Astrocyte (in vitro differentiated cells and primary cell): Measurements from ENCODE around the gene TMEM25. TPM values are rescaled to one million over a fixed set of nuclear protein-coding genes. Genes with fewer than 3 reads are reported as not detected.

ENCODE experiments used
- DNase-seq: peaks from one replicate; pipeline ENCODE4 v3.0.0-alpha.2; 2010; ENCODE audit warnings: low read depth
- FAIRE-seq: peaks from 2 replicates; lab custom pipeline; 2011; peaks lifted over from hg19 to GRCh38; lab: Jason Lieb, UNC
- H2AFZ ChIP-seq: 2 replicates; pipeline ENCODE4 v1.6.0; 2012; ENCODE audit warnings: low read depth, low read length, inconsistent platforms
- H3K27ac ChIP-seq: 2 replicates; pipeline ENCODE4 v1.5.1; 2011; ENCODE audit warnings: low read depth, low read length, inconsistent platforms
- H3K27me3 ChIP-seq: 2 replicates; pipeline ENCODE4 v1.6.0; 2011; ENCODE audit warnings: low read length, inconsistent platforms; ENCODE audit not compliant: insufficient read depth
- H3K36me3 ChIP-seq: 2 replicates; pipeline ENCODE4 v1.5.1; 2011; ENCODE audit warnings: low read length, inconsistent platforms; ENCODE audit not compliant: insufficient read depth
- H3K4me1 ChIP-seq: 2 replicates; pipeline ENCODE4 v1.5.1; 2011; ENCODE audit warnings: low read length, inconsistent platforms; ENCODE audit not compliant: insufficient read depth
- H3K4me2 ChIP-seq: 2 replicates; pipeline ENCODE4 v1.6.0; 2012; ENCODE audit warnings: low read length, inconsistent platforms
- H3K4me3 ChIP-seq: 2 replicates; pipeline ENCODE4 v1.5.1; 2011; ENCODE audit warnings: low read depth, mild to moderate bottlenecking, low read length, inconsistent platforms; ENCODE audit not compliant: insufficient read depth
- H3K79me2 ChIP-seq: 2 replicates; pipeline ENCODE4 v1.6.0; 2012; ENCODE audit warnings: mild to moderate bottlenecking, low read length, inconsistent platforms; ENCODE audit not compliant: insufficient read depth
- H3K9ac ChIP-seq: 2 replicates; pipeline ENCODE4 v1.6.0; 2012; ENCODE audit warnings: mild to moderate bottlenecking, low read length, inconsistent platforms
- H3K9me3 ChIP-seq: 2 replicates; pipeline ENCODE4 v1.5.1; 2012; ENCODE audit warnings: low read depth, mild to moderate bottlenecking, low read length, inconsistent platforms; ENCODE audit not compliant: insufficient read depth
- H4K20me1 ChIP-seq: 2 replicates; pipeline ENCODE4 v1.6.0; 2012; ENCODE audit warnings: low read length, inconsistent platforms; ENCODE audit not compliant: insufficient read depth
- H3K27ac Mint-ChIP-seq: one replicate; pipeline ENCODE4 v1.8.0; 2021; ENCODE audit warnings: mild to moderate bottlenecking, mixed read lengths; ENCODE audit not compliant: unreplicated experiment
- H3K27me3 Mint-ChIP-seq: one replicate; pipeline ENCODE4 v1.8.0; 2021; ENCODE audit warnings: low read depth, mixed read lengths; ENCODE audit not compliant: unreplicated experiment
- H3K36me3 Mint-ChIP-seq: one replicate; pipeline ENCODE4 v1.8.0; 2021; ENCODE audit warnings: low read depth, mixed read lengths; ENCODE audit not compliant: unreplicated experiment
- H3K4me1 Mint-ChIP-seq: one replicate; pipeline ENCODE4 v1.8.0; 2021; ENCODE audit warnings: low read depth, mixed read lengths; ENCODE audit not compliant: unreplicated experiment
- H3K4me3 Mint-ChIP-seq: one replicate; pipeline ENCODE4 v1.8.0; 2021; ENCODE audit warnings: mild to moderate bottlenecking, moderate library complexity, mixed read lengths; ENCODE audit not compliant: unreplicated experiment
- H3K9me3 Mint-ChIP-seq: one replicate; pipeline ENCODE4 v1.8.0; 2021; ENCODE audit warnings: mild to moderate bottlenecking, mixed read lengths; ENCODE audit not compliant: unreplicated experiment
- CTCF ChIP-seq: IDR thresholded peaks from 2 replicates; pipeline ENCODE4 v1.5.1; 2011; ENCODE audit warnings: low read depth, mild to moderate bottlenecking, inconsistent platforms, low read length, moderate library complexity; ENCODE audit not compliant: insufficient read depth
- EZH2 ChIP-seq: IDR thresholded peaks from 2 replicates; pipeline ENCODE4 v1.6.1; 2012; ENCODE audit warnings: mild to moderate bottlenecking, low read length, inconsistent platforms; ENCODE audit not compliant: insufficient read depth
- total RNA-seq: library from RNA; stranded (reverse); gene quantifications from 2 replicates; pipeline ENCODE4 v1.2.1, GENCODE V29; 2021

TMEM25 gene
- total RNA-seq, 1 donor from 2014 or later: 19.0 TPM

GRCh38 chr11:118497831-118498230 lies 33.2 kb upstream of the TMEM25 start:
- H3K79me2 ChIP-seq: no peaks in the 10 kb centered on the region
- peaks cover 9% of the 10 kb centered on the region for H3K4me1 Mint-ChIP-seq
- peak overlapping the region; percentile 36 for H3K27ac Mint-ChIP-seq
- TF ChIP-seq CTCF (no peak), EZH2 (no peak)
- FAIRE-seq (no peak), DNase-seq (peak; percentile 75)
- H3K9me3 Mint-ChIP-seq: no peaks in the 10 kb centered on the region
- no peak overlapping the region for H2AFZ ChIP-seq
- no peak overlapping the region for H3K9ac ChIP-seq
- H3K36me3 Mint-ChIP-seq: peaks cover 27% of the 10 kb centered on the region
- no peaks in the 10 kb centered on the region for H4K20me1 ChIP-seq
- H3K4me3 Mint-ChIP-seq: no peak overlapping the region
- no peak overlapping the region for H3K4me3 ChIP-seq
- no peaks in the 10 kb centered on the region for H3K9me3 ChIP-seq
- peaks cover 66% of the 10 kb centered on the region for H3K36me3 ChIP-seq
- peaks cover 6% of the 10 kb centered on the region for H3K4me1 ChIP-seq
- no peaks in the 10 kb centered on the region for H3K27me3 Mint-ChIP-seq
- H3K27ac ChIP-seq: no peak overlapping the region
- no peaks in the 10 kb centered on the region for H3K27me3 ChIP-seq
- no peak overlapping the region for H3K4me2 ChIP-seq

- H3K4me2 ChIP-seq: no peak overlapping the region
- H2AFZ ChIP-seq: no peak overlapping the region
- DNase-seq: no peak
- Mint-ChIP-seq H3K27me3 (no peaks in the 10 kb centered on the region), H3K4me3 (no peak overlapping the region), H3K4me1 (peaks cover 3% of the 10 kb centered on the region), H3K36me3 (peaks cover 53% of the 10 kb centered on the region), H3K9me3 (no peaks in the 10 kb centered on the region), H3K27ac (no peak overlapping the region)
- no peaks in the 10 kb centered on the region for H3K27me3 ChIP-seq
- FAIRE-seq: no peak
- no peak overlapping the region for H3K4me3 ChIP-seq
- H3K79me2 ChIP-seq: no peaks in the 10 kb centered on the region
- peaks cover 25% of the 10 kb centered on the region for H4K20me1 ChIP-seq
- peaks cover 79% of the 10 kb centered on the region for H3K36me3 ChIP-seq
- no peaks in the 10 kb centered on the region for H3K9me3 ChIP-seq
- no peak overlapping the region for H3K27ac ChIP-seq
- no peak overlapping the region for H3K9ac ChIP-seq
- no peaks in the 10 kb centered on the region for H3K4me1 ChIP-seq
- TF ChIP-seq EZH2 (no peak), CTCF (no peak)
Observed at GRCh38 chr11:118503216-118503615, 27.8 kb upstream of the TMEM25 start.

GRCh38 chr11:118511601-118512000 lies 19.4 kb upstream of the TMEM25 start:
- H3K27ac Mint-ChIP-seq: no peak overlapping the region
- Histone ChIP-seq H3K4me3 (no peak overlapping the region), H3K27me3 (no peaks in the 10 kb centered on the region), H3K4me2 (no peak overlapping the region), H2AFZ (no peak overlapping the region), H3K9me3 (no peaks in the 10 kb centered on the region), H3K36me3 (peaks cover 71% of the 10 kb centered on the region), H3K9ac (no peak overlapping the region), H3K79me2 (no peaks in the 10 kb centered on the region), H3K4me1 (no peaks in the 10 kb centered on the region), H4K20me1 (peaks cover 4% of the 10 kb centered on the region), H3K27ac (no peak overlapping the region)
- peaks cover 13% of the 10 kb centered on the region for H3K36me3 Mint-ChIP-seq
- H3K27me3 Mint-ChIP-seq: no peaks in the 10 kb centered on the region
- H3K4me1 Mint-ChIP-seq: no peaks in the 10 kb centered on the region
- H3K4me3 Mint-ChIP-seq: no peak overlapping the region
- H3K9me3 Mint-ChIP-seq: no peaks in the 10 kb centered on the region
- DNase-seq (no peak), FAIRE-seq (no peak)
- TF ChIP-seq EZH2 (no peak), CTCF (no peak)
